IMR-90 (cell line): ENCODE data around the gene PPOX. TPM values are rescaled to one million over a fixed set of nuclear protein-coding genes. Genes with fewer than 3 reads are reported as not detected.

Experiments used
- ATAC-seq: fragments of 200-7000 bp; cut with Tn5 transposase; 2 replicates; pipeline ENCODE4 v1.9.1; 2020; ENCODE audit warnings: low read depth, mild to moderate bottlenecking, moderate library complexity
- BruUV-seq: library from RNA; stranded (reverse); fragments of 400-500 nt; replicated peaks from 2 replicates; lab custom pipeline; 2021; lab: Mats Ljungman, UMichigan
- CTCF ChIA-PET: fragments of 300-600 bp; formaldehyde crosslinking; extraction: SDS; loops from one replicate; lab custom pipeline; 2021; ENCODE audit warnings: antibody characterized with exemption; lab: Yijun Ruan, JAX
- POLR2A ChIA-PET: fragments of 300-600 bp; sonication (Branson Sonifier 250); formaldehyde crosslinking; loops from one replicate; lab custom pipeline; 2022; ENCODE audit warnings: antibody characterized with exemption; ENCODE audit not compliant: unreplicated experiment; lab: Charles Lee
- DNase-seq: peaks from one replicate; pipeline ENCODE4 v3.0.0; 2013
- H2AFZ ChIP-seq: replicated peaks from 2 replicates; pipeline ENCODE3; 2013; ENCODE audit warnings: low read length, mild to moderate bottlenecking; ENCODE audit not compliant: poor library complexity
- H2AK5ac ChIP-seq: 2 replicates; pipeline ENCODE4 v1.6.1; 2013; ENCODE audit warnings: low read depth, low read length, inconsistent platforms
- H2AK9ac ChIP-seq: replicated peaks from 2 replicates; pipeline ENCODE3; 2013; ENCODE audit warnings: mild to moderate bottlenecking, low read depth, low read length, moderate library complexity; ENCODE audit not compliant: poor library complexity
- H2BK120ac ChIP-seq: 2 replicates; pipeline ENCODE4 v1.6.1; 2013; ENCODE audit warnings: low read depth, low read length, inconsistent platforms
- H2BK15ac ChIP-seq: 3 replicates; pipeline ENCODE4 v1.6.1; 2013; ENCODE audit warnings: low read depth, low read length, inconsistent platforms
- H2BK20ac ChIP-seq: 2 replicates; pipeline ENCODE4 v1.6.1; 2013; ENCODE audit warnings: low read depth, mild to moderate bottlenecking, inconsistent platforms, low read length, moderate library complexity
- H2BK5ac ChIP-seq: 2 replicates; pipeline ENCODE4 v1.6.1; 2013; ENCODE audit warnings: mild to moderate bottlenecking, low read depth, low read length, inconsistent platforms; ENCODE audit not compliant: poor library complexity, severe bottlenecking
- H3K14ac ChIP-seq: replicated peaks from 2 replicates; pipeline ENCODE4 v1.6.1; 2013; ENCODE audit warnings: low read depth, low read length, inconsistent platforms
- H3K18ac ChIP-seq: 2 replicates; pipeline ENCODE4 v1.6.1; 2013; ENCODE audit warnings: low read depth, low read length, control low read depth
- H3K23ac ChIP-seq: 2 replicates; pipeline ENCODE4 v1.6.1; 2013; ENCODE audit warnings: low read depth, low read length, inconsistent platforms
- H3K27ac ChIP-seq: 2 replicates; pipeline ENCODE4 v1.5.1; 2013; ENCODE audit warnings: mild to moderate bottlenecking, control low read depth, low read length; ENCODE audit not compliant: insufficient read depth
- H3K27me3 ChIP-seq: 2 replicates; pipeline ENCODE4 v1.6.1; 2013; ENCODE audit warnings: low read length; ENCODE audit not compliant: control insufficient read depth, insufficient read depth
- H3K36me3 ChIP-seq: 2 replicates; pipeline ENCODE4 v1.6.1; 2013; ENCODE audit warnings: low read length, mixed read lengths; ENCODE audit not compliant: control insufficient read depth, insufficient read depth
- H3K4ac ChIP-seq: 2 replicates; pipeline ENCODE4 v1.6.1; 2013; ENCODE audit warnings: low read depth, low read length, inconsistent platforms
- H3K4me1 ChIP-seq: 2 replicates; pipeline ENCODE4 v1.6.1; 2013; ENCODE audit warnings: low read length, mixed read lengths; ENCODE audit not compliant: control insufficient read depth, insufficient read depth
- H3K4me2 ChIP-seq: 2 replicates; pipeline ENCODE4 v1.6.1; 2013; ENCODE audit warnings: low read depth, mild to moderate bottlenecking, control low read depth, low read length, moderate library complexity
- H3K4me3 ChIP-seq: 2 replicates; pipeline ENCODE4 v1.5.1; 2013; ENCODE audit warnings: low read depth, mild to moderate bottlenecking, control low read depth, low read length, moderate library complexity; ENCODE audit not compliant: insufficient read depth
- H3K56ac ChIP-seq: 2 replicates; pipeline ENCODE4 v1.6.1; 2013; ENCODE audit warnings: low read length, inconsistent platforms; ENCODE audit not compliant: insufficient read depth; ENCODE audit errors: extremely low read depth
- H3K79me1 ChIP-seq, 2 experiments: 2 replicates each; pipeline ENCODE4 v1.6.1; 2013; ENCODE audit warnings: low read length in 2 of 2, inconsistent platforms in 1 of 2, low read depth in 1 of 2
- H3K9ac ChIP-seq: 2 replicates; pipeline ENCODE4 v1.6.1; 2013; ENCODE audit warnings: low read depth, low read length, control low read depth
- H3K9me1 ChIP-seq: 2 replicates; pipeline ENCODE4 v1.6.1; 2013; ENCODE audit warnings: low read length, inconsistent platforms; ENCODE audit not compliant: insufficient read depth
- H3K9me3 ChIP-seq: 2 replicates; pipeline ENCODE4 v1.6.1; 2013; ENCODE audit warnings: low read length; ENCODE audit not compliant: control insufficient read depth, insufficient read depth
- H4K20me1 ChIP-seq: 2 replicates; pipeline ENCODE4 v1.6.1; 2013; ENCODE audit warnings: low read length, inconsistent platforms; ENCODE audit not compliant: insufficient read depth
- H4K5ac ChIP-seq: 2 replicates; pipeline ENCODE4 v1.6.1; 2013; ENCODE audit warnings: mild to moderate bottlenecking, low read depth, low read length, control low read depth
- H4K8ac ChIP-seq, 2 experiments: 2 replicates each; pipeline ENCODE4 v1.6.1; 2013; ENCODE audit warnings: low read depth in 2 of 2, low read length in 2 of 2, control low read depth in 1 of 2, inconsistent platforms in 1 of 2
- H4K91ac ChIP-seq: 2 replicates; pipeline ENCODE4 v1.6.1; 2013; ENCODE audit warnings: low read depth, low read length, inconsistent platforms; ENCODE audit not compliant: insufficient read depth
- CEBPB ChIP-seq: IDR thresholded peaks from 2 replicates; pipeline ENCODE4 v1.6.1; 2012; ENCODE audit warnings: low read depth, low read length, improper control_type of control experiment
- CHD1 ChIP-seq: IDR thresholded peaks from 2 replicates; pipeline ENCODE4 v1.6.1; 2012; ENCODE audit warnings: low read depth, low read length, improper control_type of control experiment
- FOS ChIP-seq: fragments of 150-350 bp; IDR thresholded peaks from 2 replicates; pipeline ENCODE4 v1.6.1; 2016; ENCODE audit warnings: low read depth, low read length
- RCOR1 ChIP-seq: IDR thresholded peaks from 2 replicates; pipeline ENCODE4 v1.6.1; 2012; ENCODE audit warnings: mild to moderate bottlenecking, low read length, improper control_type of control experiment; ENCODE audit not compliant: insufficient replicate concordance
- RFX5 ChIP-seq: IDR thresholded peaks from 2 replicates; pipeline ENCODE4 v1.8.0; 2012; ENCODE audit warnings: low read depth, mild to moderate bottlenecking, low read length, moderate library complexity
- WGBS, 2 experiments: methylation state at CpG; one replicate each; pipeline versions ENCODE4 v1.1.5 to v1.1.7; 2013; ENCODE audit warnings: missing lambda C conversion rate in 2 of 2; ENCODE audit not compliant: insufficient read length in 1 of 2; ENCODE audit errors: extremely low coverage in 2 of 2; 5-methylcytosine and 5-hydroxymethylcytosine counted together
- dilution Hi-C: fragments of 300-500 bp; cut with HindIII; formaldehyde crosslinking; loops from one replicate; pipeline ENCODE4 v1.14.3; 2018; ENCODE audit warnings: low sequenced_read_pairs; ENCODE audit not compliant: unreplicated experiment
- in situ Hi-C: fragments of 300-500 bp; cut with MboI; formaldehyde crosslinking; loops from 3 replicates; pipeline ENCODE4 v1.14.3; 2019; ENCODE audit warnings: low sequenced_read_pairs, inconsistent platforms, mixed read lengths
- intact Hi-C: fragments of 100-400 bp; cut with micrococcal nuclease; formaldehyde crosslinking; loops from 2 replicates; pipeline ENCODE4 v1.10.0; 2022
- polyA plus RNA-seq, 3 experiments: library from polyadenylated mRNA; depleted of rRNA; stranded (reverse); fragments of >200 nt; gene quantifications; 2 replicates each; pipeline ENCODE4 v1.2.3, GENCODE V29; 2012; ENCODE audit warnings: low replicate concordance in 1 of 3
- total RNA-seq: library from RNA; depleted of rRNA; stranded (reverse); fragments of >200 nt; gene quantifications from 2 replicates; pipeline ENCODE4 v1.2.3, GENCODE V29; 2012

Gene PPOX
- total and polyA plus RNA-seq, 2 of the 4 experiments (the other 2 are of a cell fraction): 6.1 to 14.3 TPM

- no TSS peak for BruUV-seq
- H3K23ac ChIP-seq: 0 out of 2 replicates have a peak overlapping the region, but pooled peaks have one; percentile 76
- peak overlapping the region; percentile 76 for H4K91ac ChIP-seq
- no peaks in the 10 kb centered on the region for H3K27me3 ChIP-seq
- DNase-seq: no peak
- peak overlapping the region; percentile 70 for H3K4me2 ChIP-seq
- no peak overlapping the region for H3K4me3 ChIP-seq
- H2AK5ac ChIP-seq: peak overlapping the region; percentile 43; the same call in 1 of the 2 replicates
- H3K9me3 ChIP-seq: no peaks in the 10 kb centered on the region
- peak overlapping the region; percentile 44 for H2BK5ac ChIP-seq
- no peak for ATAC-seq
- H3K4me1 ChIP-seq: peaks cover 31% of the 10 kb centered on the region
- peak overlapping the region; percentile 43 for H4K5ac ChIP-seq
- peaks cover 17% of the 10 kb centered on the region for H3K9me1 ChIP-seq
- H2BK15ac ChIP-seq: 0 out of 3 replicates have a peak overlapping the region, but pooled peaks have one; percentile 49
- H4K8ac ChIP-seq: peak overlapping the region; percentile 96
- H3K9ac ChIP-seq: peak overlapping the region; percentile 33
- H3K18ac ChIP-seq: peak overlapping the region; percentile 26; the same call in 1 of the 2 replicates
- peak overlapping the region; percentile 41; the same call in 1 of the 2 replicates for H2BK120ac ChIP-seq
- 69% methylated on average over 7 of the region's 11 CpGs; no CpG with 5 or more reads in 1 of the 2 experiments for WGBS, 2 experiments
- H2AK9ac ChIP-seq: peak overlapping the region; percentile 92
- no peaks in the 10 kb centered on the region for H4K20me1 ChIP-seq
- peak overlapping the region; percentile 29; the same call in 1 of the 2 replicates for H2BK20ac ChIP-seq
- TF ChIP-seq FOS (no peak), CHD1 (no peak), RFX5 (no peak), CEBPB (no peak), RCOR1 (no peak)
- peaks cover 4 to 5% of the 10 kb centered on the region in 2 experiments for H3K79me1 ChIP-seq
- peak overlapping the region; percentile 94 for H2AFZ ChIP-seq
- no peak overlapping the region for H3K56ac ChIP-seq
- ChIA-PET POLR2A (no interaction called here), CTCF (no interaction called here)
- in situ Hi-C loops (no loop called here), dilution Hi-C loops (no loop called here), intact Hi-C loops (no loop called here)
- peak overlapping the region; percentile 88 for H3K14ac ChIP-seq
- no peaks in the 10 kb centered on the region for H3K36me3 ChIP-seq
- peak overlapping the region; percentile 71; the same call in 1 of the 2 replicates for H3K27ac ChIP-seq
- peak overlapping the region; percentile 88 for H3K4ac ChIP-seq
Measured at GRCh38 chr1:161197560-161198193, 31.5 kb downstream of the PPOX start.
